OCI-LY1 (cell line): Measurements from ENCODE around the gene TAGLN2.

Experiments
- H2AFZ ChIP-seq: fragments of 200-600 bp; sonication (generic), shearing (Covaris generic); 2 replicates; pipeline ENCODE4 v1.6.0; 2014; ENCODE audit warnings: antibody characterized with exemption, mild to moderate bottlenecking, low read length
- H3F3A ChIP-seq: fragments of 200-600 bp; sonication (generic), shearing (Covaris generic); 2 replicates; pipeline ENCODE4 v1.6.0; 2014; ENCODE audit warnings: mild to moderate bottlenecking, antibody characterized with exemption, low read length, moderate library complexity; ENCODE audit not compliant: insufficient read depth
- H3K27ac ChIP-seq: fragments of 200-600 bp; sonication (generic); 2 replicates; pipeline ENCODE4 v1.5.1; 2014; ENCODE audit warnings: low read length, mixed run types, mild to moderate bottlenecking, low read depth; ENCODE audit not compliant: poor library complexity, severe bottlenecking
- H3K27me3 ChIP-seq: fragments of 200-600 bp; sonication (generic); 2 replicates; pipeline ENCODE4 v1.6.0; 2014; ENCODE audit warnings: antibody characterized with exemption, mild to moderate bottlenecking, low read length, moderate library complexity; ENCODE audit not compliant: insufficient read depth
- H3K36me3 ChIP-seq: fragments of 200-600 bp; sonication (generic); 2 replicates; pipeline ENCODE4 v1.6.1; 2014; ENCODE audit warnings: mild to moderate bottlenecking, antibody characterized with exemption, low read length, moderate library complexity, mixed read lengths; ENCODE audit not compliant: insufficient read depth
- H3K4me1 ChIP-seq: fragments of 200-600 bp; sonication (generic); 2 replicates; pipeline ENCODE4 v1.5.1; 2014; ENCODE audit warnings: mild to moderate bottlenecking, low read length, moderate library complexity; ENCODE audit not compliant: insufficient read depth, severe bottlenecking
- H3K4me2 ChIP-seq: fragments of 200-600 bp; sonication (generic), shearing (Covaris generic); 2 replicates; pipeline ENCODE4 v1.6.1; 2014; ENCODE audit warnings: low read length
- H3K4me3 ChIP-seq: fragments of 200-600 bp; sonication (generic); 2 replicates; pipeline ENCODE4 v1.5.1; 2014; ENCODE audit warnings: low read length, low read depth, mild to moderate bottlenecking, mixed read lengths; ENCODE audit not compliant: poor library complexity, severe bottlenecking
- H3K79me2 ChIP-seq: fragments of 200-600 bp; shearing (Covaris generic); 2 replicates; pipeline ENCODE4 v1.6.1; 2016; ENCODE audit warnings: mixed run types, low read length, mixed read lengths; ENCODE audit not compliant: insufficient read depth
- H3K9ac ChIP-seq: fragments of 200-600 bp; sonication (generic), shearing (Covaris generic); 2 replicates; pipeline ENCODE4 v1.6.1; 2014; ENCODE audit warnings: mild to moderate bottlenecking, low read length, mixed read lengths
- H3K9me2 ChIP-seq: fragments of 200-600 bp; sonication (generic), shearing (Covaris generic); 2 replicates; pipeline ENCODE4 v1.6.1; 2014; ENCODE audit warnings: low read depth, mild to moderate bottlenecking, low read length, mixed read lengths
- H3K9me3 ChIP-seq: fragments of 200-600 bp; shearing (Covaris generic); 2 replicates; pipeline ENCODE4 v1.6.1; 2014; ENCODE audit warnings: low read length, mixed read lengths
- H4K20me1 ChIP-seq: fragments of 200-600 bp; sonication (generic), shearing (Covaris generic); 2 replicates; pipeline ENCODE4 v1.6.0; 2016; ENCODE audit warnings: mild to moderate bottlenecking, low read length; ENCODE audit not compliant: insufficient read depth
- CTCF ChIP-seq: fragments of 200-600 bp; sonication (generic), shearing (Covaris generic); IDR thresholded peaks from 2 replicates; pipeline ENCODE4 v1.5.1; 2017; ENCODE audit warnings: mild to moderate bottlenecking, antibody characterized with exemption, low read length, moderate library complexity, mixed read lengths
- EZH2 ChIP-seq: fragments of 200-600 bp; sonication (generic), shearing (Covaris generic); IDR thresholded peaks from 2 replicates; pipeline ENCODE4 v1.8.0; 2017; ENCODE audit warnings: borderline replicate concordance, mixed run types, mild to moderate bottlenecking, antibody characterized with exemption, low read length, moderate library complexity, mixed read lengths

The TAGLN2 gene

GRCh38 chr1:159868766-159869165 is 56.5 kb downstream of the TAGLN2 start:
- Histone ChIP-seq H3K9me3 (no peaks in the 10 kb centered on the region), H3K9me2 (no peaks in the 10 kb centered on the region), H4K20me1 (no peaks in the 10 kb centered on the region), H3K4me1 (no peaks in the 10 kb centered on the region), H3K27ac (no peak overlapping the region), H3K79me2 (no peaks in the 10 kb centered on the region), H3K4me3 (no peak overlapping the region), H3K27me3 (no peaks in the 10 kb centered on the region; the same call in 1 of the 2 replicates), H2AFZ (no peak overlapping the region), H3K36me3 (no peaks in the 10 kb centered on the region), H3K9ac (no peak overlapping the region), H3K4me2 (no peak overlapping the region), H3F3A (no peaks in the 10 kb centered on the region)
- no peak for TF ChIP-seq EZH2
- TF ChIP-seq CTCF = no peak
